Left ventricle myocardium superior (tissue), 1 donor: ENCODE results near the gene DDX31. TPM values are rescaled to one million over a fixed set of nuclear protein-coding genes. Genes with fewer than 3 reads are reported as not detected.
A peak's percentile ranks its signal among the peaks of the same experiment; 100 is the strongest.
"Not testable (repeated sequence)": the region's sequence is repeated elsewhere in the genome, so short reads cannot be mapped to it uniquely, and the experiment has no call there.

Source experiments
- ATAC-seq: fragments of 200-7000 bp; cut with Tn5 transposase; one replicate; pipeline ENCODE4 v1.9.1; 2020; ENCODE audit warnings: mild to moderate bottlenecking, moderate library complexity
- DNase-seq: peaks from one replicate; pipeline ENCODE4 v3.0.0-alpha.2; 2020
- intact Hi-C: fragments of 100-400 bp; cut with micrococcal nuclease; formaldehyde crosslinking; loops from one replicate; pipeline ENCODE4 v1.11.0; 2022
- total RNA-seq: library from RNA; stranded (reverse); fragmentation: NEBNext Ultra II Directional; extraction: Animal tissue kit (Norgen Biotek cat#: 25700); gene quantifications from one replicate; pipeline ENCODE4 v1.2.1, GENCODE V29; 2021
- donor health status: DM: no; HTN: yes; CAD: no; lungs with severe emphysema.

Gene DDX31
- total RNA-seq, 1 donor from 2014 or later: 5.8 TPM

GRCh38 chr9:132586830-132587591 is 82.8 kb downstream of the DDX31 start:
- DNase-seq (peak; percentile 26), ATAC-seq (no peak)
- intact Hi-C loops: no loop called here

DNA sequence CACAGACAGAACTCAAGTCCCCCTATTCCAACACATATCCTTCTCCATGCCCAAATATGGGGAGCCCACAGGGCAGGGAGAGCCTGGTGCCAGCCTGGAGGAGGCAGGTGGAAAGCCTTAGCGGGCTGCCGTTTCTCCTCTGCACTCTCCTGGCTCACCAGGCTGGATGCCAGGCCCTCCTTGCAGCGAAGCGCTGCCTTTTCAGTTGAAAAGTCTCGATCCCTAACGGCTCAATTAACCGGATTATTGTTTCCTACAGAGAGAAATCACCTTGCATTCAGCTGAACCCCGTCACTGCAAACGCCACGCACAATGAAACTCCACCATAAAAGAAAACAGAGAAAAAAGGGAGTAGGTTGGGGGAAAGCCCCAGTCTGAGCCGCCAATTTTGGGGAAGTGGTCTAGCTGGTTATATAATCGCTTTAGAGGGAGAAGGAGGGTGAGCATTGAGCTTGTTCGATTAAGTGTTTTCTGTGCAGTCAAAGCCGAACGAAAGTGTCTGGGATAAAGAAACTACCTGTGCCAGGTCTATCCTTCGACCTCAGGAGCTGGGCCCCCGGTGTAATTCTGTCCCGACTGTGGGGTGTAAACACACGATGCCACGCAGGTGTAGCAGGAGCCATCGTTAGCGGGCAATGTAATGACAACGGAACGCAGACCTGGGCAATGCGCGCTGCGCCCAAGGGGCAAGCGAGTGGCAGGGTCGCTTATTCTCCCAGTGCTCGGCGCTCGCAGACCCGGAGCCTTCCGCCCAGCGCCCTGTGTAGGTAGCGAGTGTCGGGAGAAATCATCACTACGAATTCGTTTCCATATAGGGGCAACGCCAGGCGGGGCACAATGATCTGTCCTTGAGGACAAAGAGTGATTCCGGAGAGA is 83.6 kb downstream of the DDX31 start:
- intact Hi-C loops: no loop called here
- DNase-seq (peak; percentile 7), ATAC-seq (no peak)

- ATAC-seq (no peak), DNase-seq (peak; percentile 2)
- intact Hi-C loops: no loop called here
These were observed 84.9 kb downstream of the DDX31 start for GRCh38 chr9:132584601-132585560.

- ATAC-seq (no peak), DNase-seq (peak; percentile 2)
- intact Hi-C loops: no loop called here
These were observed 86.0 kb downstream of the DDX31 start for GRCh38 chr9:132583584-132584304.

DNA sequence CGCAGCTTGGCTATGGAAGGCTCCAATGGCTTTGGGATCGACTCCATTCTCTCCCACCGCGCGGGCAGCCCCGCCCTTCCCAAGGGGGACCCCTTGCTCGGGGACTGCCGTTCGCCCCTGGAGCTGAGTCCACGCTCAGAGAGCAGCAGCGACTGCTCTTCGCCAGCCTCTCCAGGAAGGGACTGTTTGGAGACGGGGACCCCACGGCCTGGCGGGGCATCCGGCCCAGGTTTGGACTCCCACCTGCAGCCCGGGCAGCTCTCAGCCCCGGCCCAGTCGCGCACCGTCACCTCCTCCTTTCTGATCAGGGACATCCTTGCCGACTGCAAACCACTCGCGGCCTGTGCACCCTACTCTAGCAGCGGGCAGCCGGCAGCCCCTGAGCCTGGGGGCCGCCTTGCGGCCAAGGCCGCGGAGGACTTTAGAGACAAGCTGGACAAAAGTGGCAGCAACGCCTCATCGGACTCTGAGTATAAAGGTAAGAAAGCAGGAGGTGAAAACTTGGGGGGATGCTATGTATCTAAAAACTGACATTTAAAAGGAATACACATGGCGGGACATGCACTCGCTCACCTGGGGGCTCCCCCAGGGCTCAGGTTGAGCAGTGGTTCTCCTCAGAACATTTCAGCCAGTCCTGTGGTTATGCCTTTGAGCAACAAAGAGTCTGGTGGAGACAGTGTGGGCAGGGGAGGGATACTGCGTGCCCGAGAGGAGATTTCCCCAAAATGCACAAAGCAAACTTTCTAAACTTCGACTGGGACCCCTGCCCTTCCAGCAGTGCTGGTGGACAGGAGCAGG is 86.8 kb downstream of the DDX31 start:
- intact Hi-C loops: no loop called here
- ATAC-seq (no peak), DNase-seq (peak; percentile 25)

DNA sequence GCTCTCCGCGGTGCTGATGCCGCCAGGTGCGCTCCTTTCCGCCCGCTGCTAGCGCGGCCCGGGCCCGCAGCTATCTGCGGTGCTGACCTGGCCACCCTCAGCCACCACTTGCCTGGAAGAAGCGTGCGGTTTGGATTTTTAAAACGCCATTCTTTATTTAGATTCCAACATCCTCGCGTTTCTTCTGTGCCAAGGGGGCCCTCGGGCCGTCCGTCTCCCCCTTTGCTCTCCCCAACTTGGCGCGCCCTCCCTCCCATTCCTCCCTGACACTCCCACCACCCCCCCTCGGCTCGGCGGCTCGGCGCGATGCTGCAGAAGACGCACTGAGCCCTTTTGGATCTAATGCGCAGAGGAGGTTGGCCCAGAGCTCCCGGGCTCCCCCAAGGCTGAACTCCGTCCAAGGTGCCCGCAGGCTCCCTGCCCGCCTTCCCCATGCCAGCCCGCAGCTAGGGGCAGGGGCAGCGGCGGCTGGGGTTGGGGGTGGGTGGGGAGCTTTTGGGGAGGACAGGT is 87.5 kb downstream of the DDX31 start, which contains the start of gene BARHL1:
Gene BARHL1 (plus strand): TSS at position 331 of the 510 bp plus-strand sequence. CDS start 192 bp downstream, outside the sequence.
- intact Hi-C loops: no loop called here
- DNase-seq (peak; percentile 23), ATAC-seq (no peak)

DNA sequence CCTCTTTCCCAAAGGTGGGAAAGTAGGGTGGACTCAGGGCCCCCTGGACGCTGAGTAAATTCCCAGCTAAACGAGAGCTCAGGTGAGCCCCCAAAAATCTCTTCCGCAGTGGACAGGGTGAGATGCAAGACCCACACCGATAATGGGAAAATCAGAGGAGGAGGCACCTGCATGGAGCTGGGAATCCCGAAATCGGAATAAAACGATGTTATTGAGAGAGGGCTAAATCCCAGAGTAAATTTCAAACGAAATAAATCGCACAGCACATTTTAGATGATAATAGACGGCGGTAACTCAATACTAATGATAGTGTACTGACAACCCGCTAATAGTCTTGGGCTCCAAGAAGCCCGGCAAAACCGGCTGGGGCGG is 90.4 kb downstream of the DDX31 start:
- ATAC-seq (no peak), DNase-seq (no peak)
- intact Hi-C loops: loop anchor here (5.0 kb wide), 1 partner anchor 167 kb away; the partner anchor contains the start of gene CFAP77

DNA sequence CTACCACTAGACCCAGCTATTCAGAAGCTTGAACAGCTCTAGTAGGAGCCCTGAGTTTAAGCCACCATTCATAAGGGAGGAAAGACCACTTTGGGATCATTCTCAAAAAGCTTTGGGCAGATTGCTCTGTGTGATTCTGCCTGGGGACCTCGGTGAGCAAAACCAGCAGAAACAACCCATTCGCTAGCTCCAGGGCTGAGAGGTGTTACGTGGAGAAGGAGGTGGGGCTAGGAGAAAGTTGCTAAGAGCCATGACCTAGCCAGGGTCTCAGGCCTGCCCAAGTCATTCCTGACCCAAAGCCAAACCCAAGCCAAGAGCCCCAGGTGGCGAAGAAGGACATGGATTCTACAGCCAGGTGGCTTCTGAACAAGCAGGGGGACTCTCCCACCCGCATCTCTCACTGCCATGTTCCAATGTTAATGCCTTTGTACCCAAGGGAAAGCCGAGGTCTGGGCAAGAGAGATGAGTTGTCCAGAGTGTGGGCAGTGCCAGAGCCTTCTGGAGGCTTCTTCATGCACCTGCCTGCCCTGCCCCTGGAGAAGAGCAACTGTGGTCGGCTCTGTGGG is 91.3 kb downstream of the DDX31 start:
- intact Hi-C loops: loop anchor here (5.0 kb wide), 1 partner anchor 166 kb away; the partner anchor contains the start of gene CFAP77

DNA sequence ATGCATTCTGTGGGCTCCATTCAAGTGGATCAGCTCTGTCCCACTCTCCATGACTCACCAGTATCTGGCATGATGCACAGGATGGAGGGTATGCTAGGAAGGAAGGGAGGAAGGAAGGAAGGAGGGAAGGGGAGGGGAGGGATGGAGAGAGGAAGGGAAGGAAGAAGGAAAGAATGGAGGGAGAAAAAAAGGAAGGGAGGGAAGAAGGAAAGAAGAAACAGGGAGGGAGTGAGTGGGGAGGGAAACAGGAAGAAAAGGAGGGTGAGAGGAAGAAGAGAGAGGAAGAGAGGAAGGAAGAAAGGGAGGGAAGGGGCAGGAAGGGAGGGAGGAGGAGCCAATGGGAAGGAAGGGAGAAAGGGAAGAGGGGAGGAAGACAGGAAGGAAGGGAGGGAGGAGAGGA is 92.7 kb downstream of the DDX31 start:
- intact Hi-C loops: loop anchor here (5.0 kb wide), 1 partner anchor 165 kb away; the partner anchor contains the start of gene CFAP77
- DNase-seq (no peak), ATAC-seq (no peak)

More for the DNA sequence above, 91.3 kb downstream of the DDX31 start:
- no peak for ATAC-seq
- peak; percentile 11 for DNase-seq

GRCh38 chr9:132575811-132576210 is 94.0 kb downstream of the DDX31 start:
- DNase-seq (peak; percentile 5), ATAC-seq (no peak)
- intact Hi-C loops: loop anchor here (5.0 kb wide), 1 partner anchor 164 kb away; the partner anchor contains the start of gene CFAP77

- DNase-seq (peak; percentile 81), ATAC-seq (peak; percentile 90)
- intact Hi-C loops: loop anchor here (5.0 kb wide), 1 partner anchor 163 kb away; the partner anchor contains the start of gene CFAP77
These were observed 94.7 kb downstream of the DDX31 start for GRCh38 chr9:132575005-132575609.

DNA sequence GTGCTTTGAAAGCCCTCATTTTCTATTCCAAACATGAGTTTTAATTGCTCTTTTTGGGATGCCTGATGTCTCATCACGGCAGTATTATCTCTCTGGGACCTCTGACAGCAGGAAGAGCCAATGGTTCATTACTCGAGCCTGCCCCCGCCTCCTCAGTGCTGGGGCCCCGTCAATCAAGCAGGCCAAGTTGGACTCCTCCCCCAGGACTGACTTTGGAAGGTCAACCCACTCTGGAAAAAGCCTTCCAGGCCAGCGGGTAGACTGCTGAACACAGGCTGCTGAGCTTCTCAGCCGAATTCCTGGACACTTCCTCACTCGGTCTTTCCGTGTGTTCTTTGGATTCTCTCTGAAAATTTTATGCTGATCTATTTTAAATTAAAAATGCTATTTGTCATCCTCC is 96.9 kb downstream of the DDX31 start:
- ATAC-seq: peak; percentile 31
- intact Hi-C loops: no loop called here
- DNase-seq: peak; percentile 18

- intact Hi-C loops: no loop called here
- ATAC-seq (no peak), DNase-seq (peak; percentile 3)
These were observed 97.8 kb downstream of the DDX31 start for GRCh38 chr9:132571806-132572600.

- not testable (repeated sequence) for DNase-seq, ATAC-seq
- intact Hi-C loops: loop anchor here (10.0 kb wide), 1 partner anchor 64 kb away; no protein-coding TSS in a partner anchor
These were observed 101.0 kb downstream of the DDX31 start for GRCh38 chr9:132568787-132569186.

DNA sequence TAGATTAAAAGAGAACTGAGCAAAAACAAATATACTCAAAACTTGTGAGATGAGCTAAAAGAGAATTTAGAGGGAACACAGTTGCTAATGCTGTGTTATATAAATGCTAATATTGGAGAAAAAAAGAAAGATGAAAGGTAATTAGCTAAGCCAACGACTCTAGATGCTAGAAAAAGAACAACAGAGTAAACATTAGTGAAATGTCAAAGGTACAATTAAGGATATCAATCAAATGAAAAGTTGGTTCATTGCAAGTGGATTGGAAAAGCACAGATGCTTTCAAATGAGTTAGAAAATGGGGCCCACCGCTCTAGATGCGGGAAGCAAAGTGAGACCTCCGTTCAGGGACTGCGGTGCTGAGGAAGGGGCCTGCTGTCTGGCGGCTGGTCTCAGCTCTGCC is 105.3 kb downstream of the DDX31 start:
- intact Hi-C loops: loop anchor here (10.0 kb wide), 1 partner anchor 60 kb away; no protein-coding TSS in a partner anchor
- no peak for DNase-seq

DNA sequence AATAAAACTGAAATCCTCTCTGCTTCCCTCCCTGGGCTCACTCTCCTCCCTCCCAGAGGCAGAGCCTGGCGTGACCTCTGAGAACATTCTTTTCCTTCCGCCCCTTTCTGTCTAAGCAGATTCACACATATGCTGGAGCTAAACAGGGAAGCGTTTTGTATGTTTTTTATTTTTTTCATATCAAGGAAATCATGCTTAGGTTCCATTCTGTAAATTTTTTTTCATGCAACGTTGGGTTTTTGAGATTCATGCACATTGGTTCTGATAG is 107.5 kb downstream of the DDX31 start:
- intact Hi-C loops: loop anchor here (10.0 kb wide), 1 partner anchor 57 kb away; no protein-coding TSS in a partner anchor
- ATAC-seq: no peak
- DNase-seq: no peak

More for the DNA sequence above, 105.3 kb downstream of the DDX31 start:
- ATAC-seq: no peak
